Posterior cingulate gyrus (tissue), 11 donors: ENCODE results near the gene TRIM46.

Source experiments
- DNase-seq, 10 donors: peaks; one replicate each; pipeline versions ENCODE4 v3.0.0 to v3.0.0-alpha.2; 2020 to 2021; ENCODE audit warnings: mixed read lengths in 3 of 10
- intact Hi-C: fragments of 100-400 bp; cut with DNase I; formaldehyde crosslinking; loops from one replicate; pipeline ENCODE4 v1.15.1; 2023

Gene TRIM46, protein sequence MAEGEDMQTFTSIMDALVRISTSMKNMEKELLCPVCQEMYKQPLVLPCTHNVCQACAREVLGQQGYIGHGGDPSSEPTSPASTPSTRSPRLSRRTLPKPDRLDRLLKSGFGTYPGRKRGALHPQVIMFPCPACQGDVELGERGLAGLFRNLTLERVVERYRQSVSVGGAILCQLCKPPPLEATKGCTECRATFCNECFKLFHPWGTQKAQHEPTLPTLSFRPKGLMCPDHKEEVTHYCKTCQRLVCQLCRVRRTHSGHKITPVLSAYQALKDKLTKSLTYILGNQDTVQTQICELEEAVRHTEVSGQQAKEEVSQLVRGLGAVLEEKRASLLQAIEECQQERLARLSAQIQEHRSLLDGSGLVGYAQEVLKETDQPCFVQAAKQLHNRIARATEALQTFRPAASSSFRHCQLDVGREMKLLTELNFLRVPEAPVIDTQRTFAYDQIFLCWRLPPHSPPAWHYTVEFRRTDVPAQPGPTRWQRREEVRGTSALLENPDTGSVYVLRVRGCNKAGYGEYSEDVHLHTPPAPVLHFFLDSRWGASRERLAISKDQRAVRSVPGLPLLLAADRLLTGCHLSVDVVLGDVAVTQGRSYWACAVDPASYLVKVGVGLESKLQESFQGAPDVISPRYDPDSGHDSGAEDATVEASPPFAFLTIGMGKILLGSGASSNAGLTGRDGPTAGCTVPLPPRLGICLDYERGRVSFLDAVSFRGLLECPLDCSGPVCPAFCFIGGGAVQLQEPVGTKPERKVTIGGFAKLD

DNA sequence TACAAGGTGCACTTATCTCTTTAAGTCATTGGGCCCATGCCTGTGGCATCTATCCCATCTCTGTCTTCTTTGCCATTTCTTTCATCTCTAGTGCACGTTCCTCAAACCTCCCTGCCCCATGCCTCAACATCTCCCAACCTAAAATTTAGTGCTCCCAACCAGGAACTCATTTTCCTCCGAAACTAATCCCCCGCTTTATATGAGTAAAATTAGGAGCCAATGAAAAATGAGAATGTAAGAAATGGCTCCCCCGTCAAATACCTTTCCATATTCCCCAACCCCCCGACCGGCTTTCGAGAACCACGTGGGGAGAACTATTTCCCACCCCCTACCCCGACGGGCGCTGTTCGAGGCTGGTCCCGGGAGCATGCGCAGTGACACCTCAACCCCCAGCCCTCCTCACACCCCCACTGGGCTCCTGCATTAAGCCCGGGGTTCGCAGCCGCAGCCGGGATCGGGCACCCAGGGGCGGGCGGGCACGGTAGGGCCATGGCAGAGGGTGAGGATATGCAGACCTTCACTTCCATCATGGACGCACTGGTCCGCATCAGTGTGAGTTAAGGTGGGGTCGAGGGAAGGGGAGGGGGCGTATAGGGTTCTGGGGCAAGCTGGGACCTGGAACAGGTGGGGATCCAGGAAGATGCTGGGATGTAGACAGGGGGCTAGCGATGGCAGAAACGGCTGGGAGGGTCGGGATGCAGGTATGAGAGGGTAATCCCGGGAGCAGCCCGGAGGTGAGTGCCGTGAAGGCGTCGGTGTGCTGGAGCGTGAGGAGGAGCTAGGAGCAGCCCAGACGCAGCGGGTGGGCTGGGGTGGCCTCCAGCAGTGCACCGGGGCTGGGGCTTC, at the start of gene TRIM46:
Gene TRIM46 (plus strand): TSS at position 372 of the 846 bp plus-strand sequence. CDS start 118 bp downstream, at position 490.
- DNase-seq: peak; percentile 57 to 96 (median 77)
- intact Hi-C loops: no loop called here

DNA sequence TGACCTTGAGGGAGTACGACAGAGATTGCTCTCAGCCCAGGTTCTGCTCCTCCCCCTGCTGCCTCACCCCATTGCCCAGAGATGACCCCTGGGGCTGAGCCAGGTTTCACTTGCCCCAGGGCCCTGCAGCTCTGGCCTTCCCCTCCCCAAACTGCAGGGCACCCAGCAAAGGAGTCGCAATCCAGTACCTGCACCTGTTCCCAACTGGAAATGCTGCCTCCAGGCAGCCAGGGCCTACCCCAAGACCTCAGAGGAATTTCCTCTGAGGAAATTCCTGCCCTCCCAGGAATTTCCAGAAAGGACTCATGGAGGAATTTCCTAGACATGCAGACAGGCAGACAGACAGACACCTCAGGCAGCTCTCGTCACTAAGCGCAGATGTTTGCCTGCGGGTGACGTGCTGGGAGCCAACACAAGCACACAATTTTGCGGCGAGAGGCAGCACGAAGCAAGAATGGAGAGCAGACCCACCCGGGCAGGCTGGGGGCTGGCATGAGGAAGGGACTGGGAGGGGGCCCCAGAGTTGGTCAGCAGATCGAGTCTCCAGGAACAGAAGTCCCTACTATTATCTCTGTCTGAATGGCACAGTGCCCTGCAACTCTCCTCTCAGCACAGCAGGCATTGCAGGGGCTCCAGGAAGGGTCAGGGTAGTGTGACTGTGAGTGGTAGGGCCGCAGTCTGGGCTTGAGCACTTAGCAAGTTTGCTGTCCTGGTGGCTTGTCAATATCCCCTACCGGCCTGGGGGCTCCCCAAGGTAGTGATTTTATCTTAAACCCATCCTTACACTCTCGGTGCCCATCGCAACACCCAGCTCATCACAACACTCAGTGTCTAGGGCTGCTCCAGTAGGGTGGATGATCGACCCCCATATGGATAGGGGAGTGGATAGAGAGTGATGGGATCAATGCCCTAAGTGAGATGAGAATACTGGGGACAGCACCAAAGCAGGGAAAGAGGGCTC, 48.9 kb upstream of the TRIM46 start:
- intact Hi-C loops: loop anchor here (5.0 kb wide), 1 partner anchor 32 kb away; no protein-coding TSS in a partner anchor

DNA sequence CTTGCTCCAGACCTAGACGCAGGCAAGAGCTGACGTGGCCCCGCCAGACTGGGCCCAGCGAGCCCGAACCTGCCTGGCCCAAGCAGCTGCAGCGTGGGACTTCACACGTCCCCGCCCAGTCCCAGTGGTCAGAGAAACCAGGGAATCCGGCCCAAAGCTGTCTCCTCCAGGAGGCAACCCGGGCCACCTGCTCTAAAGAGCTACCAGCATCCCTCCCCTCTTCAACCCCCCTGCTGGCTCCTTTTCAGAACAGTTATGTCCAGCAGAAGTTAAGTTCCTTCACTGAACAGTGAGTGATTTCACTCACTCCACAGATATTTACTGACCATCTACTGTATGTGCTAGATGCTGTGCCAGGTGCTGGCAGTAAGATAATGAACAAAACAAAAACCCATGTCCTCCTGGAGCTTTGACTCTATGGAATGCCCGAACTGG, 48.1 kb upstream of the TRIM46 start:
- intact Hi-C loops: loop anchor here (5.0 kb wide), 1 partner anchor 33 kb away; no protein-coding TSS in a partner anchor
- DNase-seq: no peak

More for the DNA sequence above, 48.9 kb upstream of the TRIM46 start:
- DNase-seq: peak in 1 of 10 donors; percentile 84

DNA sequence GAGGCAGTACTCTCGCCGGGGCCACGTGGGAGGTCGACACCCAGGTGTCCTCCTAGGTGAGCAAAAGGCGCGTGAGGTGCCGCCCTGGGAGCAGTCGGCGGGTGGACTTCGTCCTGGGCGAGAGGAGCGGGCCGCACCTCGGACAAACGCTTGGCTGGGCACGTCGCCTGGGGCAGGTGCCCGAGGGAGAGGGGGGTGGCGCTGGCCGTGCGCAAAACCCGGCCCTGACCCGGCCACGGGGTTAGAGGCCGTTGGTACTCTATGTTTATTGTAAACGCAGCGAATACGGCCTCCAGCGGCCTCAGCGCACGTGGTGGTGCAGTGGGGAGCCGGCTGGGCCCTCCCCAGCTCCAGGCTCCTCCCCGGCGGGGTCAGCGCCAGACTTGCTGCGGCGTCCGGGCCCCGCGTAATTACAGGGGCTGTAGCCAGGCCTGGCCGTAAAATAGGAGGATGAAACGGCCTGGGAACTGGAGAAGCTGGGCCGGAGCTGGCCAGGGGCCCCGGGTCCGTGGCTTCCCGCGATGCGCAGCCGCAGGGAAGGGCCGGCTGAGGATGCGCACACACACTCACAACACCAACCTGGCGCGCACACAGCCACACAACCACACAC, 47.6 kb upstream of the TRIM46 start:
- intact Hi-C loops: loop anchor here (2.0 to 5.0 kb wide), 2 partner anchors 34 to 41 kb away; no protein-coding TSS in a partner anchor
- peak; percentile 70 to 98 (median 81) for DNase-seq

DNA sequence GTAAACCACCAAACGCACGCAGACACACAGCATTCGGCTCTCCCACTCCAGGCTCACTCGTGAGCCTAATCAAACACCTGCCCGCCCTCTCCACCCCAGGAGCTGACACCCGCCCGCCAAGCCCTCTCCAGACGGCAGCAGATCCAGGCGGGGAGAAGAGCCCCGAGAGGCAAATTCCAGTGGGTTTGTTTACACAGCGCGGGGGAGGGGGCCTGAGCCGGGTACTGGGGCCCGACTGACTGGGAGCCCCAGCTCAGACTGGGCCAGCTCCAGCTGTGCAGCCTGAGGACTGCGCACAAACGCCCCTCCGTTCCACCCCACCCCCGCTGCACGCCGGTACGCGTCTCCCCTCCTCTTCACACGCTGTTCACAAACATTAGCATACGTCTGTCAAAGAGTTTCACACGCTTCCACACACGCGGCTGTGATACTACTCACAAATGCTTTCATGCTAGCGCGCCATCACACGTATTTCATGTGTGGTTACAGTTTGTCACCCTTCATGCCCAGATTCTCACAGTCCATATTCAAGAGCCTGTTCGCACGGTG, 47.0 kb upstream of the TRIM46 start:
- intact Hi-C loops: loop anchor here (2.0 to 5.0 kb wide), 2 partner anchors 34 to 40 kb away; no protein-coding TSS in a partner anchor
- DNase-seq: peak; percentile 46 to 96 (median 64)

DNA sequence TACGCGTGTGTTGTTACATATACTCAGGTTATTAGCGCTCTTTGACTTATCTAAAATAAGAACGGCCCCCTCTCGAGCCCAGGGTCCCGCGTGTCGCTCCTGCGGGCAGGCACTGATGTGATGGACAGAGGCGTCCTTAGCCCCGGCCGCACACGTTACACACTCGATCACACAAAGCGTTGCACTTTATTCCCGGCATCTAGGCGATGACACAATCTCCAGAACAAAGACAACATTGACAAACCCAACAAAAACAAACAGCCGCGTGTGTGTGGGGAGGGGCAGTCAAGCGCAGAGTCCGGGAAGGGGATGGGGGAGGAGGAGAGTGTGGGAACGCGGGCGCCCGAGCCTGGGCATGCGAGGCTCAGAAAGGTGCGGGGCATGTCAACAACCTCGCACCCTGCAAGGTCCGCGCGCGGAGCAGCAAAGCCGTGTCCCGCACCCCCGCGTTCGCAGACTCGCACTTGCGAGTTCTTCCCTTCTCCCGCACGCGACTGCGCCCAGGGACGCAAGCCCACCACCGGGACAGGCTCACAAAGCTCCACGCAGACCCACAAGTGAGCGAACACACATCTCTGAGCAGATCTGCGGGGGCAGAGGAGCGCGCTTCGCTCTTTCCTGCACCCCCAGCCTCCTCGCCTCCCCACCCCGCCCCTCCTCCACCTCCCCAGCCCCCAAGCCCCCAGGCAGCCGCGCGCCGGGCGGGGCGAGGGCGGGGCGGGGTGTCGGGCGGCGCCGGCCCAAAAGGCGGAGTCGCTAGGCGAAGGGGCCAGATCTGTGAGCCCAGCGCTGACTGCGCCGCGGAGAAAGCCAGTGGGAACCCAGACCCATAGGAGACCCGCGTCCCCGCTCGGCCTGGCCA, 46.3 kb upstream of the TRIM46 start, which contains the start of gene EFNA1:
Gene EFNA1 (plus strand): TSS at position 772 of the 862 bp plus-strand sequence. CDS start 102 bp downstream, outside the sequence.
- DNase-seq: peak; percentile 69 to 97 (median 86)
- intact Hi-C loops: loop anchor here (2.0 to 5.0 kb wide), 2 partner anchors 35 to 39 kb away; no protein-coding TSS in a partner anchor

DNA sequence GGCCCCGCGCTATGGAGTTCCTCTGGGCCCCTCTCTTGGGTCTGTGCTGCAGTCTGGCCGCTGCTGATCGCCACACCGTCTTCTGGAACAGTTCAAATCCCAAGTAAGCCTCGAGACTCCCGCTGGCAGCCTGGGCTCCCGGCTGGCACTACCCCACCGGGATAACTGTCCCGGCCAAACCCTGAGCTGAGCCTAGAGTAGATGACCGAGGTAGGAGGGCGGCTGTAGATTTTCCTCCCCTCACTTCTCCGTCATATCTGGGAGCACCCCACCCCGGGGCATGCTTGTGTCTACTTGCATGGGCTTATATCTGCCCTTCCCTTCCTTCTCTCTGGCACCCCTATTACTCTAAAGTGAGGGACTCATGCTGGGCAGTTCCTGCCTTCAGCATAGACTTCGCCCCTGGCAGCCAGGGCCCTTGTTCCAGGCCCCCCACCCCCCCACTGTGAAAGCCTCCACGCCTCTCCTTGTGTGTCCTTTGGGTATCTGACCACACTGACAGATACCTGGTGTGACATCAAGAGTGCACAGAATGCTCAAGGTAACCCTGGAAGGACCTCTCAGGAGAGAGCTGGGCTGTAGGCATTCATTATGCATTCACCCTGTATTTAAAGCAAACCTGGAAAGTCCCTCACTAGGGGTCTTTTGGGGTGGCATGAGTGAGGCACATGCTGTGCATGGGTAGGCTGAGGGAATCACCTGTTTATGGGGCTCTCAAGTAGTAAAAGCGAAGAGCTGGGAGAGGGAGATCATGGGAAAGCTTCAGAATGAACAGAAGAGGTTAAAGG, 45.5 kb upstream of the TRIM46 start:
- no peak for DNase-seq
- intact Hi-C loops: loop anchor here (2.0 to 5.0 kb wide), 2 partner anchors 36 to 39 kb away; no protein-coding TSS in a partner anchor

DNA sequence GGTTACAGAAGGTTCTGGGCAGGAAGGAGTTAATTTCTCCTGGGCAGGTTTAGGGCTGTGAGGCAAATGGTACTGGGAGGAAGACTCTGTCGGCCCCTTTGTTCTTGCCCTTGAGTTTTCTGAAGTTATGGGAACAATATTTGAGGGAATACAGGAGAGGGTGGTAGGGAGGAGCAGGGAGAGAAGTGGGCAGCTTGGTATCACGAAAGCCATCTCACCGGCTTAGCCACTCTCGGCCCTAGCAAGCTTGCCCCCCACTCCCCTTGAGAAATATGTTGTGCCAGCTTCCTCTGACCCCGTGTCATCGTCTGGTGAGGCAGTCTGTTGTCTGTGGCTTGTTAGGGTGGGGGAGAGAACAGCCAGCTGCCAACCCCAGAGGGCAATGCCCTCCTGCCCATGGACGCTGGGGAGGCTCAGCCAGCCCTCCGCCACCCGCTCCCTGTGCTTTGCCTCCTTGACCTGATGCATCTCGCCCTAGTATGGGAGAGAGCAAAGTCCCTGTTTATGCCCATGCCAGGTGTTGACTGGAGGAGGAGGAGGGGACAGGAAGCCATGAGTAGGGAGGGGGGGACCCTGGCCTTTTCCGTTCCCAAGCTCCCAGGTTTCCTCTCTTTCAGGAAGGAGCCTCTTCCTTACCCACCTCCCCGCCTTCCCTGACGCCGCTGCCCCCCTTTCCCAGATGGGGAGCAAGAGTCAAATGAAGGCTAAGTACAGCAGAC, 44.7 kb upstream of the TRIM46 start:
- peak in 6 of 10 donors; percentile 28 to 93 (median 50) for DNase-seq
- intact Hi-C loops: loop anchor here (5.0 kb wide), 1 partner anchor 37 kb away; no protein-coding TSS in a partner anchor

DNA sequence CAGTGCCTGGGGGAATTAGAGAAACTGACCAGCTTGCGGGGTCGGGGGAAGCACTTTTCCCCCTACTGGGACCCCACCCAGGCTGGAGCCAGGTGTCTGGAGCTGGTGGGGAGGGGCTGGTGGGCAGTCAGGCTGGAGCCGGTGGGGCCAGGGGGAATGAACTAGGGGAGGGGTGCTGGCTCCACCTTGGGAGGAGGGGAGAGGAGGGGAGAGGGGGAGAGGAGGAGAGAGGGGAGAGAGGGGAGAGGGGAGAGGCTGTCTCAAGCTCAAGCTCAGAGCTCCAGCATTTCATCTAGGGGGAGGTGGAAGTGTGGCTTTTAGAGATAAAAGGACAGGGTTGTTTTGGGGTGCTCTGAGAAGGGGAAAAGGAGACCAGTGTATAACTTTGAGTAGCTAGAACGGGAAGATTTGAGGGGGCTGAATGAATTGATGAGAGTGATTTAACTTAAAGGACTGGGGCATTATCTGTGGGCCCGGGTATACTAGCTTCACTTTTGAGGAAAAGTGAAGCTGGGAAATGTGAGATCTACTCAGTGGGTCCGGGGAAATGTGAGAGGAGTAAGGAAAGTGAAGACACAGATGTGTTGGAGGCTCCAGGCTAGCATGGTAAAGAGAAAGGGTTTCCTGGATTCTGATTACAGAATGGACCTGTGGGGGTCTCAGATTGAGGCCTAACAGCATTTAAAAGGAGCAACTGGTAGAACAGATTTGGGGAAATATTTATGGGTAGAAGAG, 43.2 kb upstream of the TRIM46 start:
- DNase-seq: no peak
- intact Hi-C loops: no loop called here

DNA sequence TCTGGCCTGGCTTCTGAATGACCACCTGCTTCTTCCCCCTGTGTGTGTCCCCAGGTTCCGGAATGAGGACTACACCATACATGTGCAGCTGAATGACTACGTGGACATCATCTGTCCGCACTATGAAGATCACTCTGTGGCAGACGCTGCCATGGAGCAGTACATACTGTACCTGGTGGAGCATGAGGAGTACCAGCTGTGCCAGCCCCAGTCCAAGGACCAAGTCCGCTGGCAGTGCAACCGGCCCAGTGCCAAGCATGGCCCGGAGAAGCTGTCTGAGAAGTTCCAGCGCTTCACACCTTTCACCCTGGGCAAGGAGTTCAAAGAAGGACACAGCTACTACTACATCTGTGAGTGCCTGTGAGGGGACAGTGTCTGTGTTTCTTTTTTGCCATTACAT, 42.4 kb upstream of the TRIM46 start:
- peak in 1 of 10 donors; percentile 73 for DNase-seq

DNA sequence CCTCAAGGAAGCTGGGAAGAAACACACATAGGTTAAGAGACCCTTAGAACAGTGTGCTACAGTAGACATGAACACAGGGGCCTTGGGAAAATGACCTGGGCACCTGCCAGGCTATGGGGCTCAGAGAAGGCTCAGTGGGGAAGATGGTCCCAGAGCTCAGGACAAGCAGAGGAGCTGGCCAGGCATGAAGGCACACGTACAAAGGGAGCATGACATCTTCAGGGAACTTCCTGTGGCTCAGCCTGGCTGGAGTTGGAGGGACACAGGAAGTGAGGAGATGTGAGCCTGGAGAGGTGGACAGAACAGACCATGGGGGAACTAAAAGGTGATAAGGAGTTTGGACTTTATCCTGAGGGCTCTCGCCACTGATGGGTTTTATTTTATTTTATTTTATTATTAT, 41.8 kb upstream of the TRIM46 start:
- no peak for DNase-seq
- intact Hi-C loops: no loop called here

More for the DNA sequence above, 42.4 kb upstream of the TRIM46 start:
- intact Hi-C loops: no loop called here

DNA sequence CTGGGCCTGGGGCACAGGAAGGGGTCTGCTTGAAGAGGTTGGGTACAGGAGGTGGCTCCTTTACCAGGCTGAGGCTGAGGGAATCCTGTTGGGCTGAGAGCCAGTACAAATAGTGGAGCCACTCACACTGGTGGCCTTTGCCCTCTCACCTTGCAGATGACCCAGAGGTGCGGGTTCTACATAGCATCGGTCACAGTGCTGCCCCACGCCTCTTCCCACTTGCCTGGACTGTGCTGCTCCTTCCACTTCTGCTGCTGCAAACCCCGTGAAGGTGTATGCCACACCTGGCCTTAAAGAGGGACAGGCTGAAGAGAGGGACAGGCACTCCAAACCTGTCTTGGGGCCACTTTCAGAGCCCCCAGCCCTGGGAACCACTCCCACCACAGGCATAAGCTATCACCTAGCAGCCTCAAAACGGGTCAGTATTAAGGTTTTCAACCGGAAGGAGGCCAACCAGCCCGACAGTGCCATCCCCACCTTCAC, 39.8 kb upstream of the TRIM46 start:
- no peak for DNase-seq
- intact Hi-C loops: no loop called here

DNA sequence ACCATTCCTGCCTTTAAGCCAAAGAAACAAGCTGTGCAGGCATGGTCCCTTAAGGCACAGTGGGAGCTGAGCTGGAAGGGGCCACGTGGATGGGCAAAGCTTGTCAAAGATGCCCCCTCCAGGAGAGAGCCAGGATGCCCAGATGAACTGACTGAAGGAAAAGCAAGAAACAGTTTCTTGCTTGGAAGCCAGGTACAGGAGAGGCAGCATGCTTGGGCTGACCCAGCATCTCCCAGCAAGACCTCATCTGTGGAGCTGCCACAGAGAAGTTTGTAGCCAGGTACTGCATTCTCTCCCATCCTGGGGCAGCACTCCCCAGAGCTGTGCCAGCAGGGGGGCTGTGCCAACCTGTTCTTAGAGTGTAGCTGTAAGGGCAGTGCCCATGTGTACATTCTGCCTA, 39.3 kb upstream of the TRIM46 start:
- intact Hi-C loops: no loop called here
- DNase-seq: no peak

DNA sequence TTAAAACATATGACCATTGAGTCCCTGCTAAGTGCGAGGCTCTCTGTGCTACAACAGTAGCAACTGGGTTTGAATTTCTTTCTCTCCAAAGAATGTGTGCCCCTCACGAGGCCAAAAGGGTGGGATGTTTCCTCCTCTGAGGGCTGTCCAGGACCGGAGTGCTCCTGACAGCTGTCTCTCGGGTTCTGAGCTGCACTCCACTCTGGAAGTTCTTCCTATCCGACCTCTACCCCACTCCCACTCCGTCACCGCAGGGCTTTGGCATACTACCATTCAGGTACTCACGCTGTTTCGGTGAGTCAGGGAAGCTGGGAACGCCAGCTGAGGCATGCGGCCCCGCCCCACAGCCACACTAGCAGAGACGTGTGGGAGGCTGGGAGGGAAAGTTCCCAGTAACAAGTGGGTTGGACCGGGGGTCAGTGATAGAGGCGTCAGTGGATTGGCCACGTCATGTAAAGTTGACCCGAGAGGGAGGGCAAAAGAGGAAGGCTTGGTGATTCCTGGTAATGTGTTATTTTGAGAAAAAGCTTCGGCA, 38.7 kb upstream of the TRIM46 start:
- intact Hi-C loops: no loop called here
- DNase-seq: peak in 8 of 10 donors; percentile 24 to 94 (median 64)
